ENCODE results near the gene TRIM32. TPM values are rescaled to one million over a fixed set of nuclear protein-coding genes. Genes with fewer than 3 reads are reported as not detected.

TRIM32 gene
- polyA plus RNA-seq, 2 of the 4 experiments (the other 2 are of a cell fraction) = 17.6 to 23.8 TPM

DNA sequence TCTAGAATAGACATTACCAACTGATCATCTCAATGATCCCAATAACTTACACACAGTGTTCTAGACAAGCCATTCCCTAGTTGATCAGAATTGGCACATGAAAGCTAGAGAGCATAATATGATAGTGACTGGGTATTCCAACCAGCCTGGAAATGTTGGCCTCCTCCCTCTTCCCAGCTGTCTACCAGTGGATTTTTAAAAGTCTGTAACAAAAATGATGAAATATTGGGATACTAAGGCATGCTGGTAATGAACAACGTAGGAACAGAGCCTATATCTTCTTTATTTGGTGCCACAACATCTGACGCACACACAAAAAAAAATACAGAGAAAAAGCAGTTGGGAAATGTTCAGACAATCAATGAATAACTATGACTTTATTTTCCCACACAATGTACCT, 34.8 kb downstream of the TRIM32 start:
- 51% methylated on average over 2 of the region's 2 CpGs for WGBS (ENCODE audit: missing lambda C conversion rate)
- ChIA-PET CTCF (interaction anchor here (1.6 to 2.0 kb wide), 2 partner anchors 15 to 139 kb away, joined by 6 to 12 read pairs; no protein-coding TSS in a partner anchor), POLR2A (no interaction called here)
- H3K4me3 ChIP-seq = no peak overlapping the region
- H3K4me2 ChIP-seq = no peak overlapping the region
- FAIRE-seq = no peak
- H3K9me3 ChIP-seq = no peaks in the 10 kb centered on the region
- TF ChIP-seq CEBPB (IDR thresholded peaks at IDR 0.05) (no peak), ZC3H11A (IDR thresholded peaks at IDR 0.05) (no peak), BHLHE40 (IDR thresholded peaks at IDR 0.05; ENCODE audit: low read depth, low read length) (no peak)
- H3K27ac ChIP-seq = no peak overlapping the region
- no peak for ATAC-seq
- no peak for DNase-seq (ENCODE audit: low read depth in 1 of 2, low spot score in 1 of 2)
- H3K4me1 ChIP-seq = no peaks in the 10 kb centered on the region

DNA sequence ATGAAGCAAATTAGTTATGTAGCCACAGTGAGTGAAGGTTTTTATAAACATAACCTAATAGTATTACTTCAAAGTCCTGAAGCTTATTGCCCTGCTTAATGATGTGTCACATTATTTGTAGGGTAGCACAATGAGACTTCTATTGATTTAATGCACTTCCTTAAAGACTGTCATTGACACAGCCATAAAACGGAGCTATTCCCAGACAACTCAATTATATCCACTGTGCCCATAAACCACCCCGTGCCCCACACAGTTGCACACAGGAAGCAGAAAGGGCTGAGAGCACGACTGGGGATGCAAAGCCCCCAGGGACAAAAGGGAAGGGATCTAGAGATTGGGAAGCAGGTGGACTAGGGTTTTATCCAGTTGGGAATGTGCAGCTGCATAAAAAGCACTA, 37.0 kb downstream of the TRIM32 start:
- DNase-seq (ENCODE audit: low read depth in 1 of 2, low spot score in 1 of 2) (no peak), FAIRE-seq (no peak), ATAC-seq (no peak)
- CTCF ChIA-PET = interaction anchor here (7.0 kb wide), 1 partner anchor 12 kb away, joined by 85 read pairs; no protein-coding TSS in a partner anchor
- Histone ChIP-seq H3K4me3 (no peak overlapping the region), H3K9me3 (no peaks in the 10 kb centered on the region), H3K27ac (no peak overlapping the region), H3K4me1 (no peaks in the 10 kb centered on the region), H3K4me2 (no peak overlapping the region)
- TF ChIP-seq HOXB13 (CRISPR knock-in tag; IDR thresholded peaks at IDR 0.05; ENCODE audit: low read depth) (no peak), ATOH8 (CRISPR knock-in tag; IDR thresholded peaks at IDR 0.05; ENCODE audit: low read depth) (no peak), SMC3 (IDR thresholded peaks at IDR 0.05) (no peak), KDM5A (IDR thresholded peaks at IDR 0.05) (no peak), CHD2 (IDR thresholded peaks at IDR 0.05; ENCODE audit: low read length, partially characterized antibody) (no peak), MYC (IDR thresholded peaks at IDR 0.05; ENCODE audit: borderline replicate concordance, low read length) (no peak), GATA3 (IDR thresholded peaks at IDR 0.05; ENCODE audit: borderline replicate concordance) (no peak), FOSB (CRISPR knock-in tag; IDR thresholded peaks at IDR 0.05) (no peak), MAZ (IDR thresholded peaks at IDR 0.05; ENCODE audit: borderline replicate concordance, low read depth, low read length) (no peak), E2F6 (IDR thresholded peaks at IDR 0.05; ENCODE audit: borderline replicate concordance, low read depth) (no peak), ZFP36 (IDR thresholded peaks at IDR 0.05; ENCODE audit: borderline replicate concordance, partially characterized antibody) (no peak), FOSL2 (IDR thresholded peaks at IDR 0.05) (no peak), FOSL2 (CRISPR knock-in tag; IDR thresholded peaks at IDR 0.05) (no peak), NR3C1 (IDR thresholded peaks at IDR 0.05) (no peak)
- 12% methylated on average over 3 of the region's 3 CpGs for WGBS (ENCODE audit: missing lambda C conversion rate)
- POLR2A ChIA-PET = no interaction called here

GRCh38 chr9:116726602-116727001, 39.5 kb downstream of the TRIM32 start:
- Histone ChIP-seq H3K9me3 (no peaks in the 10 kb centered on the region), H3K4me2 (no peak overlapping the region), H3K27ac (no peak overlapping the region), H3K4me3 (no peak overlapping the region), H3K4me1 (no peaks in the 10 kb centered on the region)
- CTCF ChIA-PET = interaction anchor here (0.7 to 7.0 kb wide), 4 partner anchors 9 to 242 kb away, joined by 3 to 85 read pairs (median 6); no protein-coding TSS in a partner anchor
- ATAC-seq (no peak), DNase-seq (ENCODE audit: low read depth in 1 of 2, low spot score in 1 of 2) (no peak), FAIRE-seq (no peak)
- no peak for TF ChIP-seq CHD2 (IDR thresholded peaks at IDR 0.05; ENCODE audit: low read length, partially characterized antibody)
- POLR2A ChIA-PET = no interaction called here

GRCh38 chr9:116733010-116733641, 46.0 kb downstream of the TRIM32 start:
- 36% methylated on average over 9 of the region's 9 CpGs for WGBS (ENCODE audit: missing lambda C conversion rate)
- ChIA-PET CTCF (interaction anchor here (1.0 kb wide), 1 partner anchor 128 kb away, joined by 4 read pairs; no protein-coding TSS in a partner anchor), POLR2A (no interaction called here)
- Histone ChIP-seq H3K9me3 (no peaks in the 10 kb centered on the region), H3K4me1 (no peaks in the 10 kb centered on the region), H3K27ac (no peak overlapping the region), H3K4me3 (no peak overlapping the region), H3K4me2 (no peak overlapping the region)
- DNase-seq (ENCODE audit: low read depth in 1 of 2, low spot score in 1 of 2) (no peak), FAIRE-seq (no peak), ATAC-seq (no peak)
- TF ChIP-seq SREBF2 (IDR thresholded peaks at IDR 0.05) (no peak), RCOR1 (IDR thresholded peaks at IDR 0.05; ENCODE audit: low read depth, low read length) (no peak), USF2 (IDR thresholded peaks at IDR 0.05) (no peak), HOXA7 (CRISPR knock-in tag; IDR thresholded peaks at IDR 0.05) (no peak), NPAS2 (CRISPR knock-in tag; IDR thresholded peaks at IDR 0.05; ENCODE audit: borderline replicate concordance) (no peak), ESRRA (IDR thresholded peaks at IDR 0.05; ENCODE audit: borderline replicate concordance, low read length) (no peak), ELK1 (IDR thresholded peaks at IDR 0.05; ENCODE audit: low read depth, low read length) (no peak), MYC (IDR thresholded peaks at IDR 0.05; ENCODE audit: borderline replicate concordance, low read length) (no peak), NFE2L2 (conservative IDR thresholded peaks at IDR 0.05; ENCODE audit: low read length) (no peak), HOXB13 (CRISPR knock-in tag; IDR thresholded peaks at IDR 0.05; ENCODE audit: low read depth) (no peak), RNF2 (IDR thresholded peaks at IDR 0.05; ENCODE audit: borderline replicate concordance, low read depth) (no peak), MAFK (IDR thresholded peaks at IDR 0.05; ENCODE audit: partially characterized antibody) (no peak)
